IMR-90 (cell line): ENCODE measurements around the gene PLCB2. TPM values are rescaled to one million over a fixed set of nuclear protein-coding genes. Genes with fewer than 3 reads are reported as not detected.

Experiments
- ATAC-seq: fragments of 200-7000 bp; cut with Tn5 transposase; 2 replicates; pipeline ENCODE4 v1.9.1; 2020; ENCODE audit warnings: low read depth, mild to moderate bottlenecking, moderate library complexity
- BruUV-seq: library from RNA; stranded (reverse); fragments of 400-500 nt; replicated peaks from 2 replicates; lab custom pipeline; 2021; lab: Mats Ljungman, UMichigan
- CTCF ChIA-PET: fragments of 300-600 bp; formaldehyde crosslinking; extraction: SDS; loops from one replicate; lab custom pipeline; 2021; ENCODE audit warnings: antibody characterized with exemption; lab: Yijun Ruan, JAX
- POLR2A ChIA-PET: fragments of 300-600 bp; sonication (Branson Sonifier 250); formaldehyde crosslinking; loops from one replicate; lab custom pipeline; 2022; ENCODE audit warnings: antibody characterized with exemption; ENCODE audit not compliant: unreplicated experiment; lab: Charles Lee
- DNase-seq: peaks from one replicate; pipeline ENCODE4 v3.0.0; 2013
- H2AFZ ChIP-seq: replicated peaks from 2 replicates; pipeline ENCODE3; 2013; ENCODE audit warnings: low read length, mild to moderate bottlenecking; ENCODE audit not compliant: poor library complexity
- H2AK5ac ChIP-seq: 2 replicates; pipeline ENCODE4 v1.6.1; 2013; ENCODE audit warnings: low read depth, low read length, inconsistent platforms
- H2AK9ac ChIP-seq: replicated peaks from 2 replicates; pipeline ENCODE3; 2013; ENCODE audit warnings: mild to moderate bottlenecking, low read depth, low read length, moderate library complexity; ENCODE audit not compliant: poor library complexity
- H2BK120ac ChIP-seq: 2 replicates; pipeline ENCODE4 v1.6.1; 2013; ENCODE audit warnings: low read depth, low read length, inconsistent platforms
- H2BK15ac ChIP-seq: 3 replicates; pipeline ENCODE4 v1.6.1; 2013; ENCODE audit warnings: low read depth, low read length, inconsistent platforms
- H2BK20ac ChIP-seq: 2 replicates; pipeline ENCODE4 v1.6.1; 2013; ENCODE audit warnings: low read depth, mild to moderate bottlenecking, inconsistent platforms, low read length, moderate library complexity
- H2BK5ac ChIP-seq: 2 replicates; pipeline ENCODE4 v1.6.1; 2013; ENCODE audit warnings: mild to moderate bottlenecking, low read depth, low read length, inconsistent platforms; ENCODE audit not compliant: poor library complexity, severe bottlenecking
- H3K14ac ChIP-seq: replicated peaks from 2 replicates; pipeline ENCODE4 v1.6.1; 2013; ENCODE audit warnings: low read depth, low read length, inconsistent platforms
- H3K18ac ChIP-seq: 2 replicates; pipeline ENCODE4 v1.6.1; 2013; ENCODE audit warnings: low read depth, low read length, control low read depth
- H3K23ac ChIP-seq: 2 replicates; pipeline ENCODE4 v1.6.1; 2013; ENCODE audit warnings: low read depth, low read length, inconsistent platforms
- H3K27ac ChIP-seq: 2 replicates; pipeline ENCODE4 v1.5.1; 2013; ENCODE audit warnings: mild to moderate bottlenecking, control low read depth, low read length; ENCODE audit not compliant: insufficient read depth
- H3K27me3 ChIP-seq: 2 replicates; pipeline ENCODE4 v1.6.1; 2013; ENCODE audit warnings: low read length; ENCODE audit not compliant: control insufficient read depth, insufficient read depth
- H3K36me3 ChIP-seq: 2 replicates; pipeline ENCODE4 v1.6.1; 2013; ENCODE audit warnings: low read length, mixed read lengths; ENCODE audit not compliant: control insufficient read depth, insufficient read depth
- H3K4ac ChIP-seq: 2 replicates; pipeline ENCODE4 v1.6.1; 2013; ENCODE audit warnings: low read depth, low read length, inconsistent platforms
- H3K4me1 ChIP-seq: 2 replicates; pipeline ENCODE4 v1.6.1; 2013; ENCODE audit warnings: low read length, mixed read lengths; ENCODE audit not compliant: control insufficient read depth, insufficient read depth
- H3K4me2 ChIP-seq: 2 replicates; pipeline ENCODE4 v1.6.1; 2013; ENCODE audit warnings: low read depth, mild to moderate bottlenecking, control low read depth, low read length, moderate library complexity
- H3K4me3 ChIP-seq: 2 replicates; pipeline ENCODE4 v1.5.1; 2013; ENCODE audit warnings: low read depth, mild to moderate bottlenecking, control low read depth, low read length, moderate library complexity; ENCODE audit not compliant: insufficient read depth
- H3K56ac ChIP-seq: 2 replicates; pipeline ENCODE4 v1.6.1; 2013; ENCODE audit warnings: low read length, inconsistent platforms; ENCODE audit not compliant: insufficient read depth; ENCODE audit errors: extremely low read depth
- H3K79me1 ChIP-seq, 2 experiments: 2 replicates each; pipeline ENCODE4 v1.6.1; 2013; ENCODE audit warnings: low read length in 2 of 2, inconsistent platforms in 1 of 2, low read depth in 1 of 2
- H3K9ac ChIP-seq: 2 replicates; pipeline ENCODE4 v1.6.1; 2013; ENCODE audit warnings: low read depth, low read length, control low read depth
- H3K9me1 ChIP-seq: 2 replicates; pipeline ENCODE4 v1.6.1; 2013; ENCODE audit warnings: low read length, inconsistent platforms; ENCODE audit not compliant: insufficient read depth
- H3K9me3 ChIP-seq: 2 replicates; pipeline ENCODE4 v1.6.1; 2013; ENCODE audit warnings: low read length; ENCODE audit not compliant: control insufficient read depth, insufficient read depth
- H4K20me1 ChIP-seq: 2 replicates; pipeline ENCODE4 v1.6.1; 2013; ENCODE audit warnings: low read length, inconsistent platforms; ENCODE audit not compliant: insufficient read depth
- H4K5ac ChIP-seq: 2 replicates; pipeline ENCODE4 v1.6.1; 2013; ENCODE audit warnings: mild to moderate bottlenecking, low read depth, low read length, control low read depth
- H4K8ac ChIP-seq, 2 experiments: 2 replicates each; pipeline ENCODE4 v1.6.1; 2013; ENCODE audit warnings: low read depth in 2 of 2, low read length in 2 of 2, control low read depth in 1 of 2, inconsistent platforms in 1 of 2
- H4K91ac ChIP-seq: 2 replicates; pipeline ENCODE4 v1.6.1; 2013; ENCODE audit warnings: low read depth, low read length, inconsistent platforms; ENCODE audit not compliant: insufficient read depth
- BHLHE40 ChIP-seq: fragments of 150-350 bp; IDR thresholded peaks from 2 replicates; pipeline ENCODE4 v1.6.1; 2016; ENCODE audit warnings: mild to moderate bottlenecking, low read depth, low read length
- CEBPB ChIP-seq: IDR thresholded peaks from 2 replicates; pipeline ENCODE4 v1.6.1; 2012; ENCODE audit warnings: low read depth, low read length, improper control_type of control experiment
- CHD1 ChIP-seq: IDR thresholded peaks from 2 replicates; pipeline ENCODE4 v1.6.1; 2012; ENCODE audit warnings: low read depth, low read length, improper control_type of control experiment
- FOS ChIP-seq: fragments of 150-350 bp; IDR thresholded peaks from 2 replicates; pipeline ENCODE4 v1.6.1; 2016; ENCODE audit warnings: low read depth, low read length
- MAFK ChIP-seq: IDR thresholded peaks from 2 replicates; pipeline ENCODE4 v1.6.1; 2012; ENCODE audit warnings: low read depth, low read length, improper control_type of control experiment
- MAZ ChIP-seq: IDR thresholded peaks from 2 replicates; pipeline ENCODE4 v1.6.1; 2012; ENCODE audit warnings: low read depth, mild to moderate bottlenecking, low read length, improper control_type of control experiment, moderate library complexity, borderline replicate concordance
- MXI1 ChIP-seq: IDR thresholded peaks from 2 replicates; pipeline ENCODE4 v1.6.1; 2012; ENCODE audit warnings: low read depth, mild to moderate bottlenecking, low read length, moderate library complexity, borderline replicate concordance
- NFE2L2 ChIP-seq: fragments of 150-350 bp; IDR thresholded peaks from 2 replicates; pipeline ENCODE4 v1.6.1; 2016; ENCODE audit warnings: low read depth, mild to moderate bottlenecking, low read length
- POLR2A ChIP-seq: IDR thresholded peaks from 2 replicates; pipeline ENCODE4 v1.6.1; 2012; ENCODE audit warnings: mild to moderate bottlenecking, low read depth, low read length
- RAD21 ChIP-seq: IDR thresholded peaks from 2 replicates; pipeline ENCODE4 v1.6.1; 2012; ENCODE audit warnings: low read length, improper control_type of control experiment
- RCOR1 ChIP-seq: IDR thresholded peaks from 2 replicates; pipeline ENCODE4 v1.6.1; 2012; ENCODE audit warnings: mild to moderate bottlenecking, low read length, improper control_type of control experiment; ENCODE audit not compliant: insufficient replicate concordance
- RFX5 ChIP-seq: IDR thresholded peaks from 2 replicates; pipeline ENCODE4 v1.8.0; 2012; ENCODE audit warnings: low read depth, mild to moderate bottlenecking, low read length, moderate library complexity
- SMC3 ChIP-seq: fragments of 150-350 bp; IDR thresholded peaks from 2 replicates; pipeline ENCODE4 v1.6.1; 2016; ENCODE audit warnings: low read depth, mild to moderate bottlenecking, antibody characterized with exemption, low read length, moderate library complexity
- USF2 ChIP-seq: fragments of 150-350 bp; IDR thresholded peaks from 2 replicates; pipeline ENCODE4 v1.6.1; 2017; ENCODE audit warnings: mild to moderate bottlenecking, antibody characterized with exemption, low read length, low read depth
- WGBS, 2 experiments: methylation state at CpG; one replicate each; pipeline versions ENCODE4 v1.1.5 to v1.1.7; 2013; ENCODE audit warnings: missing lambda C conversion rate in 2 of 2; ENCODE audit not compliant: insufficient read length in 1 of 2; ENCODE audit errors: extremely low coverage in 2 of 2; 5-methylcytosine and 5-hydroxymethylcytosine counted together
- dilution Hi-C: fragments of 300-500 bp; cut with HindIII; formaldehyde crosslinking; loops from one replicate; pipeline ENCODE4 v1.14.3; 2018; ENCODE audit warnings: low sequenced_read_pairs; ENCODE audit not compliant: unreplicated experiment
- in situ Hi-C: fragments of 300-500 bp; cut with MboI; formaldehyde crosslinking; loops from 3 replicates; pipeline ENCODE4 v1.14.3; 2019; ENCODE audit warnings: low sequenced_read_pairs, inconsistent platforms, mixed read lengths
- intact Hi-C: fragments of 100-400 bp; cut with micrococcal nuclease; formaldehyde crosslinking; loops from 2 replicates; pipeline ENCODE4 v1.10.0; 2022
- polyA plus RNA-seq, 3 experiments: library from polyadenylated mRNA; depleted of rRNA; stranded (reverse); fragments of >200 nt; gene quantifications; 2 replicates each; pipeline ENCODE4 v1.2.3, GENCODE V29; 2012; ENCODE audit warnings: low replicate concordance in 1 of 3
- total RNA-seq: library from RNA; depleted of rRNA; stranded (reverse); fragments of >200 nt; gene quantifications from 2 replicates; pipeline ENCODE4 v1.2.3, GENCODE V29; 2012
- TF ChIP-seq, protein P1 (sequence below): fragments of 150-350 bp; IDR thresholded peaks from 2 replicates; pipeline ENCODE4 v1.6.1; 2016; ENCODE audit warnings: low read depth, mild to moderate bottlenecking, low read length, moderate library complexity, borderline replicate concordance
- TF ChIP-seq, protein P2 (sequence below): conservative IDR thresholded peaks from 2 replicates; pipeline ENCODE4 v1.5.1; 2012; ENCODE audit warnings: mild to moderate bottlenecking, low read depth, low read length, improper control_type of control experiment

Gene PLCB2
- total and polyA plus RNA-seq, 2 of the 4 experiments (the other 2 are of a cell fraction), result 0.18 to 1.4 TPM

- H2AFZ ChIP-seq, result no peak overlapping the region
- H3K23ac ChIP-seq, result no peak overlapping the region
- in situ Hi-C loops, result no loop called here
- no peak overlapping the region for H3K4me3 ChIP-seq
- no peak overlapping the region for H3K4ac ChIP-seq
- no peak overlapping the region for H3K4me2 ChIP-seq
- H4K8ac ChIP-seq, result no peak overlapping the region
- H3K9me3 ChIP-seq, result no peaks in the 10 kb centered on the region
- H3K18ac ChIP-seq, result no peak overlapping the region
- H4K91ac ChIP-seq, result no peak overlapping the region
- no peaks in the 10 kb centered on the region for H3K79me1 ChIP-seq
- H3K27me3 ChIP-seq, result peaks cover 37% of the 10 kb centered on the region
- no peak overlapping the region for H2BK5ac ChIP-seq
- ChIA-PET POLR2A (no interaction called here), CTCF (interaction anchor here (1.0 kb wide), 1 partner anchor 18 kb away, joined by 3 read pairs; the partner anchor contains the start of gene PAK6)
- no peak overlapping the region for H3K27ac ChIP-seq
- BruUV-seq, result no TSS peak
- dilution Hi-C loops, result no loop called here
- H2BK15ac ChIP-seq, result no peak overlapping the region
- WGBS, 2 experiments, result 85% methylated on average over 11 of the region's 17 CpGs; no CpG with 5 or more reads in 1 of the 2 experiments
- ATAC-seq (no peak), DNase-seq (peak; percentile 43)
- peaks cover 3% of the 10 kb centered on the region; the same call in 1 of the 2 replicates for H3K4me1 ChIP-seq
- no peak overlapping the region; the same call in 1 of the 2 replicates for H3K14ac ChIP-seq
- H3K36me3 ChIP-seq, result no peaks in the 10 kb centered on the region
- no peak overlapping the region for H3K56ac ChIP-seq
- H4K20me1 ChIP-seq, result no peaks in the 10 kb centered on the region
- H2AK5ac ChIP-seq, result no peak overlapping the region
- peak overlapping the region; percentile 33 for H2AK9ac ChIP-seq
- no peak overlapping the region for H3K9ac ChIP-seq
- H2BK120ac ChIP-seq, result no peak overlapping the region
- intact Hi-C loops, result no loop called here
- H4K5ac ChIP-seq, result no peak overlapping the region
- H2BK20ac ChIP-seq, result no peak overlapping the region
- no peak for TF ChIP-seq RCOR1
- TF ChIP-seq POLR2A, result no peak
- TF ChIP-seq BHLHE40, result no peak
- TF ChIP-seq USF2, result no peak
- TF ChIP-seq MAFK, result no peak
- TF ChIP-seq NFE2L2, result no peak
- no peak for TF ChIP-seq FOS
- no peak for TF ChIP-seq CHD1
- TF ChIP-seq, protein P1, sequence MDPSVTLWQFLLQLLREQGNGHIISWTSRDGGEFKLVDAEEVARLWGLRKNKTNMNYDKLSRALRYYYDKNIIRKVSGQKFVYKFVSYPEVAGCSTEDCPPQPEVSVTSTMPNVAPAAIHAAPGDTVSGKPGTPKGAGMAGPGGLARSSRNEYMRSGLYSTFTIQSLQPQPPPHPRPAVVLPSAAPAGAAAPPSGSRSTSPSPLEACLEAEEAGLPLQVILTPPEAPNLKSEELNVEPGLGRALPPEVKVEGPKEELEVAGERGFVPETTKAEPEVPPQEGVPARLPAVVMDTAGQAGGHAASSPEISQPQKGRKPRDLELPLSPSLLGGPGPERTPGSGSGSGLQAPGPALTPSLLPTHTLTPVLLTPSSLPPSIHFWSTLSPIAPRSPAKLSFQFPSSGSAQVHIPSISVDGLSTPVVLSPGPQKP, result no peak
- TF ChIP-seq MAZ, result no peak
- TF ChIP-seq RFX5, result no peak
- no peak for TF ChIP-seq CEBPB
- TF ChIP-seq SMC3, result no peak
- TF ChIP-seq, protein P2, sequence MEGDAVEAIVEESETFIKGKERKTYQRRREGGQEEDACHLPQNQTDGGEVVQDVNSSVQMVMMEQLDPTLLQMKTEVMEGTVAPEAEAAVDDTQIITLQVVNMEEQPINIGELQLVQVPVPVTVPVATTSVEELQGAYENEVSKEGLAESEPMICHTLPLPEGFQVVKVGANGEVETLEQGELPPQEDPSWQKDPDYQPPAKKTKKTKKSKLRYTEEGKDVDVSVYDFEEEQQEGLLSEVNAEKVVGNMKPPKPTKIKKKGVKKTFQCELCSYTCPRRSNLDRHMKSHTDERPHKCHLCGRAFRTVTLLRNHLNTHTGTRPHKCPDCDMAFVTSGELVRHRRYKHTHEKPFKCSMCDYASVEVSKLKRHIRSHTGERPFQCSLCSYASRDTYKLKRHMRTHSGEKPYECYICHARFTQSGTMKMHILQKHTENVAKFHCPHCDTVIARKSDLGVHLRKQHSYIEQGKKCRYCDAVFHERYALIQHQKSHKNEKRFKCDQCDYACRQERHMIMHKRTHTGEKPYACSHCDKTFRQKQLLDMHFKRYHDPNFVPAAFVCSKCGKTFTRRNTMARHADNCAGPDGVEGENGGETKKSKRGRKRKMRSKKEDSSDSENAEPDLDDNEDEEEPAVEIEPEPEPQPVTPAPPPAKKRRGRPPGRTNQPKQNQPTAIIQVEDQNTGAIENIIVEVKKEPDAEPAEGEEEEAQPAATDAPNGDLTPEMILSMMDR, result no peak
- TF ChIP-seq MXI1, result no peak
- TF ChIP-seq RAD21, result no peak
- H3K9me1 ChIP-seq, result peaks cover 4% of the 10 kb centered on the region; the same call in 1 of the 2 replicates
Observed at GRCh38 chr15:40256638-40257235, 51.0 kb downstream of the PLCB2 start.
